Right atrium auricular region (tissue), 2 donors: ENCODE results near the gene SLC35D3. TPM values are rescaled to one million over a fixed set of nuclear protein-coding genes. Genes with fewer than 3 reads are reported as not detected.

Experiments used
- DNase-seq: peaks from one replicate; pipeline ENCODE4 v3.0.0-alpha.2; 2019; ENCODE audit warnings: low spot score
- H3K27ac ChIP-seq, 2 donors: fragments of 200-600 bp; sonication (generic); 1 replicate in 1 of 2; 2 replicates in 1 of 2; pipeline ENCODE4 v1.5.1; 2016 to 2019
- H3K27me3 ChIP-seq, 2 donors: fragments of 200-600 bp; sonication (generic); one replicate each; pipeline versions ENCODE4 v1.5.1 to v1.6.0; 2017 to 2019
- H3K36me3 ChIP-seq: fragments of 200-600 bp; sonication (generic); one replicate; pipeline ENCODE4 v1.5.1; 2016
- H3K4me1 ChIP-seq, 2 donors: fragments of 200-600 bp; sonication (generic); one replicate each; pipeline versions ENCODE4 v1.5.1 to v1.6.0; 2017 to 2019
- H3K4me3 ChIP-seq, 2 donors: fragments of 200-600 bp; sonication (generic); 1 replicate in 1 of 2; 2 replicates in 1 of 2; pipeline ENCODE4 v1.5.1; 2017 to 2019; ENCODE audit warnings: mild to moderate bottlenecking in 1 of 2, moderate library complexity in 1 of 2
- H3K9me3 ChIP-seq, 2 donors: fragments of 200-600 bp; sonication (generic); one replicate each; pipeline ENCODE4 v1.5.1; 2019
- total RNA-seq, 2 donors: library from RNA; depleted of rRNA; stranded (reverse); fragments of >200 nt; gene quantifications; one replicate each; pipeline ENCODE4 v1.1.0, GENCODE V29; 2016
- TF ChIP-seq, protein P1 (sequence below), 2 donors: fragments of 200-600 bp; sonication (generic); IDR thresholded peaks; one replicate each; pipeline ENCODE4 v1.5.1; 2019; ENCODE audit warnings: antibody characterized with exemption in 2 of 2

SLC35D3 gene
- total RNA-seq, 2 donors from 2014 or later: not detected

DNA sequence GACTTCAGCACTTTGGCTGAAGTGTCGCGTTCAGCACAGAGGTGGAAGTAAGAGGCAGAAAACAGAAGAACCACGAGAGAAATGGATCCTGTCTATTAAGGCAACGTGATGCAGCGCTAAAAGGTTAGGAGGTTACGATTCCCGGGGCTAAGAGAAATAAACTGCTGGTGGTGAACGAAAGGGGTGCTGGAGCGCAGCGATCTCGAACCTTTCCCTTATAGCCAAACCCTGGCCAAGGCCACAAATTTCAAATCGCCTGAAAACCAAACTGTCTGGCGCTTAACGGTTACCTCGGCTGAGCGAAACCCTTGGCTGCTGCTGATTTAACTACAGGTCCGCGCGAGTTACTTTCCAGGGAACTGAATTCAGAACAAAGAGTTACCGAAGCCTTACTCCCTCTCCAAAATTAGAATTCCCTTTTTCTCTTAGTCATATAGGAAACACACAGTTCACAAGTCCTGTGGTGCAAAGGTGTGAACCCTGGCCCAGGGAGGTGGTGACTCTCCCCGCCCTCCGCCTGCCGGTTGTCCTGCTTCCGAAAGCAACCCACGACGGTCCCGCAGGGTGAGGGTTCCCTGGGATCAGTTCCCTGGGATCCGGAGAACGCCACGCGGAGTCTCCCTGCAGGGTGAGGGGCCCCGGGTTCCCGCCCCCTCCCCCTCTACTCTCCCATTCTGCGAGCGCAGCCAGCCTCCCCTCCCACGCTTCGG is 1.3 kb upstream of the SLC35D3 start:
- Histone ChIP-seq H3K27ac (no peak overlapping the region), H3K4me3 (peak overlapping the region; percentile 34 to 52), H3K9me3 (no peaks in the 10 kb centered on the region), H3K4me1 (peaks cover 0 to 31% of the 10 kb centered on the region in 2 donors), H3K27me3 (peaks cover 24 to 32% of the 10 kb centered on the region in 2 donors), H3K36me3 (no peaks in the 10 kb centered on the region)
- TF ChIP-seq, protein P1, sequence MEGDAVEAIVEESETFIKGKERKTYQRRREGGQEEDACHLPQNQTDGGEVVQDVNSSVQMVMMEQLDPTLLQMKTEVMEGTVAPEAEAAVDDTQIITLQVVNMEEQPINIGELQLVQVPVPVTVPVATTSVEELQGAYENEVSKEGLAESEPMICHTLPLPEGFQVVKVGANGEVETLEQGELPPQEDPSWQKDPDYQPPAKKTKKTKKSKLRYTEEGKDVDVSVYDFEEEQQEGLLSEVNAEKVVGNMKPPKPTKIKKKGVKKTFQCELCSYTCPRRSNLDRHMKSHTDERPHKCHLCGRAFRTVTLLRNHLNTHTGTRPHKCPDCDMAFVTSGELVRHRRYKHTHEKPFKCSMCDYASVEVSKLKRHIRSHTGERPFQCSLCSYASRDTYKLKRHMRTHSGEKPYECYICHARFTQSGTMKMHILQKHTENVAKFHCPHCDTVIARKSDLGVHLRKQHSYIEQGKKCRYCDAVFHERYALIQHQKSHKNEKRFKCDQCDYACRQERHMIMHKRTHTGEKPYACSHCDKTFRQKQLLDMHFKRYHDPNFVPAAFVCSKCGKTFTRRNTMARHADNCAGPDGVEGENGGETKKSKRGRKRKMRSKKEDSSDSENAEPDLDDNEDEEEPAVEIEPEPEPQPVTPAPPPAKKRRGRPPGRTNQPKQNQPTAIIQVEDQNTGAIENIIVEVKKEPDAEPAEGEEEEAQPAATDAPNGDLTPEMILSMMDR (IDR thresholded peaks at IDR 0.05): no peak
- no peak for DNase-seq

DNA sequence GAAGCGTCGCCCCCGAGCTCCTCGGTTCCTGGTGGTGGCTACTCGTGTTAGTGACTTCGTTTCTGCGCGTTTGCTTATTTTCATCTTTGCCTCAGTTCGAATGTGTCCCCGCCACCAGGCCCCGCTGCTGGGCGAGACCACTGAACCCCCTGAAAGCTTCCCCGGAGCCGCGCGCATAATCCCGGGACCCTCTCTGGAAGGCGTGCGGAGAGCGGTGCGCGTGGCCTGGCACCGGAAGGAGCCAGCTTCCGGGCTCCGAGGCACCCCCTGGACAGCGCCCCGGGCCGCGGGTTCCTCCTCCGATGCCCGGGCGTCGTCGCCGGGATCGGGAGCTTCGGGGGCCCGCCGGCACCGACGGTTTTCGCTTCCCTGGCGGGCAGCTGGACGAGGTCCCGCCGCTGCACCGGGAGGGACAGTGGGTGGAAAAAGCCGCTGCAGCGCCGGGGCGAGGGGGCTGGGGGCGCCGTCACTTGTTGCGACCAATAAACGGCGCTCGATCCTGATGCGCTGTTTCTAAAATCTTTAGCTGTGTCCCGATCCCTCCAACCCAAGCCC is 643 bp upstream of the SLC35D3 start:
- TF ChIP-seq, protein P1 (IDR thresholded peaks at IDR 0.05): peak in 1 of 2 donors; percentile 7
- no peaks in the 10 kb centered on the region for H3K36me3 ChIP-seq
- peaks cover 24 to 32% of the 10 kb centered on the region in 2 donors for H3K27me3 ChIP-seq
- H3K27ac ChIP-seq: no peak overlapping the region
- peaks cover 0 to 31% of the 10 kb centered on the region in 2 donors for H3K4me1 ChIP-seq
- no peaks in the 10 kb centered on the region for H3K9me3 ChIP-seq
- DNase-seq: no peak
- peak overlapping the region; percentile 34 to 52 for H3K4me3 ChIP-seq

DNA sequence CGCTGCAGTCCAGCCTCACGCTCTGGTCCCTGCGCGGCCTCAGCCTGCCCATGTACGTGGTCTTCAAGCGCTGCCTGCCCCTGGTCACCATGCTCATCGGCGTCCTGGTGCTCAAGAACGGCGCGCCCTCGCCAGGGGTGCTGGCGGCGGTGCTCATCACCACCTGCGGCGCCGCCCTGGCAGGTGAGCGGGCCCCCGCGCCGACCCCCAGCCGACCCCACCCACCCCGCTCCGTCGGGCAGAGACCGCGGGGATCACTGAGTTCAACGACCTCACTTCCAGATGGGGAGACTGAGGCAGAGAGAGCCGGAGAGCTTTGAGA is 545 bp downstream of the SLC35D3 start:
- no peak for DNase-seq
- H3K27me3 ChIP-seq: peaks cover 24 to 32% of the 10 kb centered on the region in 2 donors
- TF ChIP-seq, protein P1 (IDR thresholded peaks at IDR 0.05): no peak

DNA sequence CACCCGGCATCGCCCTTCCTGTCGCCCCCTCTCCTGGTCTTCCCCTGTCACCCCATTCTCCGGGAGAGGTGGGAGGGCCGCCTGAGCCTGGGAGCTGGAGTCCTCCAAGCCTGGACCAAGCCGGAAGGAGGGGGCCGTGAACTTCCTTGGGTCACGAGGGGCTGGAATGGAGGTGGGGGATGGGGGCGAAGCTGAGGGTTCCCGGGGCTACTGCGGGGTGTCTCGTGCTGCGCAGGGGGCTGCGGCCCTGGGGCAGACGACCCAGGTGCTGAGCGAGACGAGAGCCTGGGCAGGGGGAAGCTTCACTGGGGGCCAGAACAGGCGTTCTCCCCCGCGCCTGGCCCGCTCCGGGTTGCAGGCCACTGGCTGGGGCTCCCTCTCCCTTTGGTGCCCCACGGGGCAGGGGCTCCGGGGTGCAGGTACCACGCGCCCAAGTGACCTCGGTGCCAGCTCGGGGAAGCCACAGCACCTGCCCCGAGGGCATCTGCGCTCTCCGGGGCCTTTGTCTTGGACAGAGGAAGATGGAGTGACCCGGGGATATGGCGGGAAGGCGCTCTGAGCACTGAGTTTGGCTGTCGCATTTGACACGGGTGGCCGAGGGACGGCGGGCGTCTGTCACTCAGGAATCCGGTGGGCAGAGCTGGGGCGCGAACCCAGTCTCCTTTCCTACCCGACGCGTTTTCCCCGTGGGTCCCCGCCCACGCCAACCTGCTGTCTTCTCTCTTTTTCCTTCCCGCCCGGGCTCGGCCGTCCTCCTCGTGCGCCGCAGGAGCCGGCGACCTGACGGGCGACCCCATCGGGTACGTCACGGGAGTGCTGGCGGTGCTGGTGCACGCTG is 1.2 kb downstream of the SLC35D3 start:
- H3K4me3 ChIP-seq: peak overlapping the region in 1 of 2 donors; percentile 52

More for the DNA sequence above, 545 bp downstream of the SLC35D3 start:
- H3K27ac ChIP-seq: no peak overlapping the region
- H3K4me1 ChIP-seq: peaks cover 0 to 31% of the 10 kb centered on the region in 2 donors
- peak overlapping the region; percentile 34 to 52 for H3K4me3 ChIP-seq
- H3K36me3 ChIP-seq: no peaks in the 10 kb centered on the region
- H3K9me3 ChIP-seq: no peaks in the 10 kb centered on the region

DNA sequence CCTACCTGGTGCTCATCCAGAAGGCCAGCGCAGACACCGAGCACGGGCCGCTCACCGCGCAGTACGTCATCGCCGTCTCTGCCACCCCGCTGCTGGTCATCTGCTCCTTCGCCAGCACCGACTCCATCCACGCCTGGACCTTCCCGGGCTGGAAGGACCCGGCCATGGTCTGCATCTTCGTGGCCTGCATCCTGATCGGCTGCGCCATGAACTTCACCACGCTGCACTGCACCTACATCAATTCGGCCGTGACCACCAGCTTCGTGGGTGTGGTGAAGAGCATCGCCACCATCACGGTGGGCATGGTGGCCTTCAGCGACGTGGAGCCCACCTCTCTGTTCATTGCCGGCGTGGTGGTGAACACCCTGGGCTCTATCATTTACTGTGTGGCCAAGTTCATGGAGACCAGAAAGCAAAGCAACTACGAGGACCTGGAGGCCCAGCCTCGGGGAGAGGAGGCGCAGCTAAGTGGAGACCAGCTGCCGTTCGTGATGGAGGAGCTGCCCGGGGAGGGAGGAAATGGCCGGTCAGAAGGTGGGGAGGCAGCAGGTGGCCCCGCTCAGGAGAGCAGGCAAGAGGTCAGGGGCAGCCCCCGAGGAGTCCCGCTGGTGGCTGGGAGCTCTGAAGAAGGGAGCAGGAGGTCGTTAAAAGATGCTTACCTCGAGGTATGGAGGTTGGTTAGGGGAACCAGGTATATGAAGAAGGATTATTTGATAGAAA is 2.0 kb downstream of the SLC35D3 start:
- Histone ChIP-seq H3K4me1 (peaks cover 0 to 31% of the 10 kb centered on the region in 2 donors), H3K36me3 (no peaks in the 10 kb centered on the region), H3K27ac (no peak overlapping the region), H3K9me3 (no peaks in the 10 kb centered on the region), H3K27me3 (peaks cover 24 to 32% of the 10 kb centered on the region in 2 donors), H3K4me3 (no peak overlapping the region)
- no peak for DNase-seq
- TF ChIP-seq, protein P1 (IDR thresholded peaks at IDR 0.05): no peak

More for the DNA sequence above, 1.2 kb downstream of the SLC35D3 start:
- TF ChIP-seq, protein P1 (IDR thresholded peaks at IDR 0.05): no peak
- H3K27ac ChIP-seq: no peak overlapping the region
- DNase-seq: no peak
- H3K9me3 ChIP-seq: no peaks in the 10 kb centered on the region
- peaks cover 0 to 31% of the 10 kb centered on the region in 2 donors for H3K4me1 ChIP-seq
- peaks cover 24 to 32% of the 10 kb centered on the region in 2 donors for H3K27me3 ChIP-seq
- H3K36me3 ChIP-seq: no peaks in the 10 kb centered on the region
